B cell (primary cell): ENCODE results near the gene TOGARAM2. TPM values are rescaled to one million over a fixed set of nuclear protein-coding genes. Genes with fewer than 3 reads are reported as not detected.

Source experiments
- ATAC-seq: fragments of 200-7000 bp; cut with Tn5 transposase; one replicate; pipeline ENCODE4 v1.10.0; 2021; ENCODE audit warnings: low read depth, mild to moderate bottlenecking, moderate number of reproducible peaks, moderate library complexity
- CTCF ChIA-PET: fragments of 350-600 bp; sonication (Branson Sonifier 250); formaldehyde crosslinking; loops from one replicate; lab custom pipeline; 2021; ENCODE audit warnings: antibody characterized with exemption, inconsistent platforms; lab: Charles Lee
- POLR2A ChIA-PET: fragments of 350-600 bp; sonication (Branson Sonifier 250); formaldehyde crosslinking; loops from one replicate; lab custom pipeline; 2021; ENCODE audit warnings: antibody characterized with exemption; lab: Charles Lee
- DNase-seq: peaks from one replicate; pipeline ENCODE4 v3.0.0; 2013
- H2AFZ ChIP-seq: 2 replicates; pipeline ENCODE4 v1.6.1; 2012; ENCODE audit warnings: mild to moderate bottlenecking, low read depth, low read length; ENCODE audit not compliant: insufficient read depth, poor library complexity, severe bottlenecking
- H3K27ac ChIP-seq, 2 donors: 1 replicate in 1 of 2; 2 replicates in 1 of 2; pipeline ENCODE4 v1.5.1; 2012 to 2013; ENCODE audit warnings: low read length in 2 of 2, mild to moderate bottlenecking in 2 of 2, moderate library complexity in 1 of 2
- H3K27me3 ChIP-seq, 4 experiments: fragments of 200-600 bp in 1 of 4; sonication (generic) in 1 of 4; replicated peaks in 1 of 4; 1 replicate in 2 of 4; 2 replicates in 2 of 4; pipeline versions ENCODE4 v1.6.1 to v1.7.0; 2013 to 2016; ENCODE audit warnings: low read length in 3 of 4, mild to moderate bottlenecking in 2 of 4, mixed read lengths in 1 of 4, moderate library complexity in 1 of 4; ENCODE audit not compliant: insufficient read depth in 4 of 4, control insufficient read depth in 3 of 4; ENCODE audit errors: control extremely low read depth in 1 of 4
- H3K36me3 ChIP-seq, 2 experiments: replicated peaks in 1 of 2; 1 replicate in 1 of 2; 2 replicates in 1 of 2; pipeline versions ENCODE4 v1.6.1 to v1.7.1; 2013; ENCODE audit warnings: low read length in 1 of 2; ENCODE audit not compliant: insufficient read depth in 2 of 2, control insufficient read depth in 1 of 2; ENCODE audit errors: control extremely low read depth in 1 of 2, extremely low read depth in 1 of 2
- H3K4me1 ChIP-seq, 2 donors: fragments of 200-600 bp in 1 of 2; sonication (generic) in 1 of 2; 1 replicate in 1 of 2; 2 replicates in 1 of 2; pipeline versions ENCODE4 v1.5.1 to v1.6.1; 2013 to 2017; ENCODE audit warnings: low read length in 2 of 2; ENCODE audit not compliant: control insufficient read depth in 2 of 2, insufficient read depth in 2 of 2
- H3K4me2 ChIP-seq: replicated peaks from 2 replicates; pipeline ENCODE3; 2012; ENCODE audit warnings: mild to moderate bottlenecking, low read depth, low read length; ENCODE audit not compliant: poor library complexity, severe bottlenecking
- H3K4me3 ChIP-seq, 5 experiments: fragments of 200-600 bp in 1 of 5; sonication (generic) in 1 of 5; 1 replicate in 3 of 5; 2 replicates in 2 of 5; pipeline versions ENCODE4 v1.5.1 to v1.7.0; 2011 to 2016; ENCODE audit warnings: low read length in 4 of 5, mild to moderate bottlenecking in 4 of 5, low read depth in 2 of 5, control low read depth in 1 of 5, moderate library complexity in 1 of 5; ENCODE audit not compliant: insufficient read depth in 1 of 5; ENCODE audit errors: control extremely low read depth in 1 of 5, extremely low read depth in 1 of 5
- H3K79me2 ChIP-seq: fragments of 200-600 bp; sonication (generic); one replicate; pipeline ENCODE4 v1.6.0; 2016; ENCODE audit warnings: low read length; ENCODE audit not compliant: control insufficient read depth, insufficient read depth
- H3K9ac ChIP-seq: fragments of 200-600 bp; sonication (generic); 2 replicates; pipeline ENCODE4 v1.6.1; 2017; ENCODE audit warnings: mild to moderate bottlenecking, low read length, moderate library complexity
- H3K9me3 ChIP-seq, 3 donors: one replicate each; pipeline versions ENCODE4 v1.6.1 to v1.7.1; 2013; ENCODE audit warnings: low read length in 2 of 3; ENCODE audit not compliant: control insufficient read depth in 2 of 3, insufficient read depth in 1 of 3; ENCODE audit errors: control extremely low read depth in 1 of 3
- H4K20me1 ChIP-seq: 2 replicates; pipeline ENCODE4 v1.6.0; 2012; ENCODE audit warnings: mild to moderate bottlenecking, low read length; ENCODE audit not compliant: insufficient read depth, control insufficient read depth, poor library complexity, severe bottlenecking
- H3K27ac Mint-ChIP-seq: one replicate; pipeline ENCODE4 v1.8.0; 2021; ENCODE audit warnings: mixed read lengths
- H3K27me3 Mint-ChIP-seq: one replicate; pipeline ENCODE4 v1.8.0; 2021; ENCODE audit warnings: mixed read lengths
- H3K4me1 Mint-ChIP-seq: one replicate; pipeline ENCODE4 v1.8.0; 2021; ENCODE audit warnings: mixed read lengths
- H3K4me3 Mint-ChIP-seq: one replicate; pipeline ENCODE4 v1.8.0; 2021; ENCODE audit warnings: mixed read lengths
- H3K9me3 Mint-ChIP-seq: one replicate; pipeline ENCODE4 v1.8.0; 2022; ENCODE audit warnings: mixed read lengths; ENCODE audit not compliant: insufficient read depth
- CTCF ChIP-seq: fragments of 200-600 bp; IDR thresholded peaks from one replicate; pipeline ENCODE4 v1.8.0; 2022; ENCODE audit warnings: antibody characterized with exemption, mild to moderate bottlenecking
- EZH2 ChIP-seq: IDR thresholded peaks from 2 replicates; pipeline ENCODE4 v1.6.1; 2012; ENCODE audit warnings: borderline replicate concordance, low read depth, mild to moderate bottlenecking, moderate library complexity, low read length; ENCODE audit not compliant: insufficient read depth, poor library complexity, severe bottlenecking
- WGBS: methylation state at CpG from one replicate; pipeline ENCODE4 v1.1.5; 2013; ENCODE audit warnings: missing lambda C conversion rate; ENCODE audit not compliant: insufficient coverage; 5-methylcytosine and 5-hydroxymethylcytosine counted together
- intact Hi-C: fragments of 100-400 bp; cut with micrococcal nuclease; formaldehyde crosslinking; loops from one replicate; pipeline ENCODE4 v1.10.0; 2022
- polyA plus RNA-seq: library from polyadenylated mRNA; depleted of rRNA; stranded (reverse); fragments of >200 nt; gene quantifications from 2 replicates; pipeline ENCODE4 v1.2.3, GENCODE V29; 2012
- total RNA-seq, 2 donors: library from RNA; stranded (reverse); fragments of 120-200 nt in 1 of 2; gene quantifications; 1 replicate in 1 of 2; 2 replicates in 1 of 2; pipeline versions ENCODE4 v1.2.3 to v1.2.4, GENCODE V29; 2013 to 2022

Gene TOGARAM2
- total and polyA plus RNA-seq, 2 donors (not counting 1 experiment from before 2014, with no cell fraction given), result 0.25 to 0.61 TPM

GRCh38 chr2:29005331-29005730 is 24.2 kb downstream of the TOGARAM2 start:
- Histone ChIP-seq H3K4me2 (no peak overlapping the region), H3K36me3 (no peaks in the 10 kb centered on the region), H4K20me1 (no peaks in the 10 kb centered on the region), H2AFZ (no peak overlapping the region), H3K27me3 (peaks cover 0 to 7% (median 0%) of the 10 kb centered on the region in 4 experiments), H3K9me3 (peaks cover 0 to 4% (median 0%) of the 10 kb centered on the region in 3 donors), H3K4me1 (peaks cover 7 to 18% of the 10 kb centered on the region in 2 donors), H3K4me3 (no peak overlapping the region), H3K27ac (no peak overlapping the region), H3K9ac (no peak overlapping the region), H3K79me2 (no peaks in the 10 kb centered on the region)
- CTCF ChIA-PET, result no interaction called here
- TF ChIP-seq CTCF, result no peak
- TF ChIP-seq EZH2, result no peak
- ATAC-seq (no peak), DNase-seq (no peak)
- Mint-ChIP-seq H3K27me3 (no peaks in the 10 kb centered on the region), H3K27ac (no peak overlapping the region), H3K4me1 (peaks cover 7% of the 10 kb centered on the region), H3K9me3 (no peaks in the 10 kb centered on the region), H3K4me3 (no peak overlapping the region)
- WGBS, result 95% methylated on average over 7 of the region's 7 CpGs
- POLR2A ChIA-PET, result no interaction called here
- intact Hi-C loops, result no loop called here

- Histone ChIP-seq H3K9me3 (peaks cover 0 to 4% (median 0%) of the 10 kb centered on the region in 3 donors), H3K36me3 (no peaks in the 10 kb centered on the region), H3K27me3 (peaks cover 0 to 15% (median 0%) of the 10 kb centered on the region in 4 experiments), H2AFZ (no peak overlapping the region), H3K4me2 (no peak overlapping the region), H3K27ac (no peak overlapping the region), H3K4me1 (peaks cover 5 to 19% of the 10 kb centered on the region in 2 donors), H3K79me2 (no peaks in the 10 kb centered on the region), H3K4me3 (no peak overlapping the region), H4K20me1 (no peaks in the 10 kb centered on the region), H3K9ac (no peak overlapping the region)
- TF ChIP-seq EZH2, result no peak
- TF ChIP-seq CTCF, result no peak
- ChIA-PET POLR2A (no interaction called here), CTCF (no interaction called here)
- intact Hi-C loops, result no loop called here
- Mint-ChIP-seq H3K27ac (no peak overlapping the region), H3K27me3 (peaks cover 1% of the 10 kb centered on the region), H3K4me1 (peaks cover 10% of the 10 kb centered on the region), H3K4me3 (no peak overlapping the region), H3K9me3 (no peaks in the 10 kb centered on the region)
- WGBS, result 96% methylated on average over 11 of the region's 12 CpGs
- ATAC-seq (no peak), DNase-seq (no peak)
These were observed 25.2 kb downstream of the TOGARAM2 start for GRCh38 chr2:29006092-29006979.
